HL-60 (cell line): Measurements from ENCODE around the gene ZNF827.
A peak's percentile ranks its signal among the peaks of the same experiment; 100 is the strongest.

Experiments used
- DNase-seq, 2 experiments: peaks; one replicate each; pipeline ENCODE4 v3.0.0-alpha.2; 2010 to 2020; ENCODE audit warnings: low read depth in 1 of 2, low spot score in 1 of 2
- H3K27ac ChIP-seq: fragments of 250-450 bp; sonication (Bioruptor Pico); replicated peaks from 2 replicates; pipeline ENCODE4 v1.5.1; 2020; ENCODE audit warnings: mild to moderate bottlenecking, moderate library complexity
- H3K27me3 ChIP-seq: fragments of 250-450 bp; sonication (Bioruptor Pico); 2 replicates; pipeline ENCODE4 v1.5.1; 2021; ENCODE audit warnings: mild to moderate bottlenecking, moderate library complexity; ENCODE audit not compliant: insufficient read depth, poor library complexity, severe bottlenecking
- H3K4me3 ChIP-seq: replicated peaks from 2 replicates; pipeline ENCODE4 v1.5.1; 2011; ENCODE audit warnings: mild to moderate bottlenecking, control low read depth, low read length; ENCODE audit not compliant: insufficient read depth
- GABPA ChIP-seq: IDR thresholded peaks from 2 replicates; pipeline ENCODE4 v1.6.1; 2012; ENCODE audit warnings: low read depth
- POLR2AphosphoS5 ChIP-seq: IDR thresholded peaks from 2 replicates; pipeline ENCODE4 v1.6.1; 2012; ENCODE audit warnings: low read depth
- SPI1 ChIP-seq: IDR thresholded peaks from 2 replicates; pipeline ENCODE4 v1.6.1; 2012; ENCODE audit warnings: low read depth, mild to moderate bottlenecking, borderline replicate concordance
- TF ChIP-seq, protein P1 (sequence below): IDR thresholded peaks from one replicate; pipeline ENCODE4 v1.5.1; 2011; ENCODE audit warnings: low read length, control low read depth, inconsistent platforms; ENCODE audit not compliant: insufficient read depth
- TF ChIP-seq, protein P2 (sequence below): IDR thresholded peaks from 2 replicates; pipeline ENCODE4 v1.6.1; 2012; ENCODE audit warnings: low read depth; ENCODE audit not compliant: insufficient replicate concordance

The ZNF827 gene

DNA sequence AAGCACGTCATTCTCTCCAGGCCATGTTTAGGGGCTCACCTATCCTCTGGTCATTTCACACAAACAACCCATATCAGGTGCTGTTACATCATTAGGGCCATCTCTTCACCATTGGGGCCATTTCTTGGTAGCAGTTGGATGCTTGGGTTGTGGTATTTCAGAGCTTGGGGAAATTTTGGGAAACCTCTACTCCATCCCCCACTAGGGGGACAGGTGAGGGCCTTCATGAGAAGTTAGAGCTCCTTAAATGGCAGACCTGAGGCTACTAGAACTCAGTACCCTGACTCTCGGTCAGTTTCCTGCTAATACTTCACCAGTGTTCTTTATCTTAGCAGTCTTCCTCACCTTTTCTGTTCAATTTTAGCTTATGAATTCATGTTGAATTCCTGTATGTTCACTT is 50.2 kb downstream of the ZNF827 start:
- Histone ChIP-seq H3K27ac (no peak overlapping the region), H3K27me3 (no peaks in the 10 kb centered on the region), H3K4me3 (no peak overlapping the region)
- TF ChIP-seq, protein P1, sequence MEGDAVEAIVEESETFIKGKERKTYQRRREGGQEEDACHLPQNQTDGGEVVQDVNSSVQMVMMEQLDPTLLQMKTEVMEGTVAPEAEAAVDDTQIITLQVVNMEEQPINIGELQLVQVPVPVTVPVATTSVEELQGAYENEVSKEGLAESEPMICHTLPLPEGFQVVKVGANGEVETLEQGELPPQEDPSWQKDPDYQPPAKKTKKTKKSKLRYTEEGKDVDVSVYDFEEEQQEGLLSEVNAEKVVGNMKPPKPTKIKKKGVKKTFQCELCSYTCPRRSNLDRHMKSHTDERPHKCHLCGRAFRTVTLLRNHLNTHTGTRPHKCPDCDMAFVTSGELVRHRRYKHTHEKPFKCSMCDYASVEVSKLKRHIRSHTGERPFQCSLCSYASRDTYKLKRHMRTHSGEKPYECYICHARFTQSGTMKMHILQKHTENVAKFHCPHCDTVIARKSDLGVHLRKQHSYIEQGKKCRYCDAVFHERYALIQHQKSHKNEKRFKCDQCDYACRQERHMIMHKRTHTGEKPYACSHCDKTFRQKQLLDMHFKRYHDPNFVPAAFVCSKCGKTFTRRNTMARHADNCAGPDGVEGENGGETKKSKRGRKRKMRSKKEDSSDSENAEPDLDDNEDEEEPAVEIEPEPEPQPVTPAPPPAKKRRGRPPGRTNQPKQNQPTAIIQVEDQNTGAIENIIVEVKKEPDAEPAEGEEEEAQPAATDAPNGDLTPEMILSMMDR, result no peak
- TF ChIP-seq SPI1 (no peak), POLR2AphosphoS5 (no peak), GABPA (no peak)
- TF ChIP-seq, protein P2, sequence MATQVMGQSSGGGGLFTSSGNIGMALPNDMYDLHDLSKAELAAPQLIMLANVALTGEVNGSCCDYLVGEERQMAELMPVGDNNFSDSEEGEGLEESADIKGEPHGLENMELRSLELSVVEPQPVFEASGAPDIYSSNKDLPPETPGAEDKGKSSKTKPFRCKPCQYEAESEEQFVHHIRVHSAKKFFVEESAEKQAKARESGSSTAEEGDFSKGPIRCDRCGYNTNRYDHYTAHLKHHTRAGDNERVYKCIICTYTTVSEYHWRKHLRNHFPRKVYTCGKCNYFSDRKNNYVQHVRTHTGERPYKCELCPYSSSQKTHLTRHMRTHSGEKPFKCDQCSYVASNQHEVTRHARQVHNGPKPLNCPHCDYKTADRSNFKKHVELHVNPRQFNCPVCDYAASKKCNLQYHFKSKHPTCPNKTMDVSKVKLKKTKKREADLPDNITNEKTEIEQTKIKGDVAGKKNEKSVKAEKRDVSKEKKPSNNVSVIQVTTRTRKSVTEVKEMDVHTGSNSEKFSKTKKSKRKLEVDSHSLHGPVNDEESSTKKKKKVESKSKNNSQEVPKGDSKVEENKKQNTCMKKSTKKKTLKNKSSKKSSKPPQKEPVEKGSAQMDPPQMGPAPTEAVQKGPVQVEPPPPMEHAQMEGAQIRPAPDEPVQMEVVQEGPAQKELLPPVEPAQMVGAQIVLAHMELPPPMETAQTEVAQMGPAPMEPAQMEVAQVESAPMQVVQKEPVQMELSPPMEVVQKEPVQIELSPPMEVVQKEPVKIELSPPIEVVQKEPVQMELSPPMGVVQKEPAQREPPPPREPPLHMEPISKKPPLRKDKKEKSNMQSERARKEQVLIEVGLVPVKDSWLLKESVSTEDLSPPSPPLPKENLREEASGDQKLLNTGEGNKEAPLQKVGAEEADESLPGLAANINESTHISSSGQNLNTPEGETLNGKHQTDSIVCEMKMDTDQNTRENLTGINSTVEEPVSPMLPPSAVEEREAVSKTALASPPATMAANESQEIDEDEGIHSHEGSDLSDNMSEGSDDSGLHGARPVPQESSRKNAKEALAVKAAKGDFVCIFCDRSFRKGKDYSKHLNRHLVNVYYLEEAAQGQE, result no peak
- no peak for DNase-seq

DNA sequence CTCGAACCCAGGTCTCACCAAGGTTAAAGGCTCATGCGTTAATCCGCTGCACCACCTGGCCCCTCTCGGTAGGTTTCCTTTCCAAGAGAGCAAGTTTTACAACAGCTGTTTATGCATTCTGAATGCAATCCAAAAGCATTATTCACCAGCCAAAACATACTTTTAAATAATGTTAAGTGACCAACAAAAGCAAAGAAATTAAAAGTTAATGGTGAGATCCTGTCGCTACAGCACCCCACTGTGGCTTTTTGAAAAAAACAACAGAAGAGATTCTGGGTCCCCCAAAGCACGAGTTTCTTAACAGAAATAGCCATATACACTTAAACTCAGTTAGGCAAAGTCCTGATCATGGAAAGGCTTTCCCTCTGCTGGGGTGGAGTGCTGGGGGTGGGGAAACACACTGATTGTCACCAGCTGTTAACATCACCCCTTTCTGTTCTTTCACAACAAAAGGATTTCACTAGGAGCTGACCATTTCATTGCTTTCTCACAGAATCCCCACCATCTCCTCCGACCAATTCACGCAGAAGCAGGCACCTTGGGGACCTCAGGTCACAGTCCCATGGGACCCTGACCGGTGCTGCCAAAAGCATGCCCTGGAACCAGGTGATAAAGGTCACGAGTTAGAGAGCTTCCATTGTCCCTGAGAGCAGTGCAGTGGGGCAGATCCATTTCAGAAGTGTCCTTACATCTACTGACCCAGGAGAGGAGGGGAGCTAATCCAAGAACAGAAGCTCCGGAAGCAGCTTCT is 51.2 kb downstream of the ZNF827 start:
- TF ChIP-seq GABPA, result no peak
- no peak for TF ChIP-seq POLR2AphosphoS5
- TF ChIP-seq, protein P2, result no peak
- TF ChIP-seq, protein P1, result no peak
- no peak for TF ChIP-seq SPI1
- Histone ChIP-seq H3K27me3 (no peaks in the 10 kb centered on the region), H3K27ac (no peak overlapping the region), H3K4me3 (no peak overlapping the region)
- no peak for DNase-seq

DNA sequence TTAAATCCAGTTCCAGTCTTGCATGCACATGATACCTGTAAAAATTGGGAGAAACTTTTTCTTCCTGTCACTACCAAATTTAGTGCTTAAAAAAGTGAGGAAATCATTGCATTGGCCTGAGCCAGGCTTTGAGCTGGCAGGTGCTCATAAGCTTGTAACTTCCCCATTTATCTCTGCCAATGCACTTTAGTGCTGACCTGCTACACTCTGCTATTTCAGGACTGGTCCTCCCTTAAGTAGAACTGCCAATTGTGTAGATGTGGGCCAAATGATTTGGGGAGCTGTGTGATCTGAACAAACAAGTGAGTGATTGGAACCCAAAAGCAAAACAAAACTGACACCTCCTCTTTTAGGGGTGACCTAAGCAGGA is 51.8 kb downstream of the ZNF827 start:
- H3K27me3 ChIP-seq, result no peaks in the 10 kb centered on the region
- peak in 1 of 2 experiments; percentile 3 for DNase-seq
- H3K27ac ChIP-seq, result no peak overlapping the region
- TF ChIP-seq SPI1 (no peak), GABPA (no peak), POLR2AphosphoS5 (no peak)
- TF ChIP-seq, protein P2, result no peak
- TF ChIP-seq, protein P1, result no peak
- no peak overlapping the region for H3K4me3 ChIP-seq
